DOHH2 (cell line): ENCODE data around the gene EDC4.

Experiments used
- H3F3A ChIP-seq: fragments of 200-600 bp; sonication (generic), shearing (Covaris generic); 2 replicates; pipeline ENCODE4 v1.6.0; 2016; ENCODE audit warnings: antibody characterized with exemption, mild to moderate bottlenecking; ENCODE audit not compliant: control insufficient read depth, insufficient read depth
- H3K27ac ChIP-seq: fragments of 200-600 bp; sonication (generic); 2 replicates; pipeline ENCODE4 v1.5.1; 2014; ENCODE audit warnings: low read depth, mild to moderate bottlenecking, low read length, moderate library complexity
- H3K27me3 ChIP-seq: fragments of 200-600 bp; sonication (generic); 2 replicates; pipeline ENCODE4 v1.6.1; 2014; ENCODE audit warnings: mild to moderate bottlenecking, low read length, mixed read lengths; ENCODE audit not compliant: control insufficient read depth
- H3K36me3 ChIP-seq: fragments of 200-600 bp; sonication (generic); 2 replicates; pipeline ENCODE4 v1.6.1; 2014; ENCODE audit warnings: mild to moderate bottlenecking, low read length, moderate library complexity, mixed read lengths; ENCODE audit not compliant: control insufficient read depth
- H3K4me1 ChIP-seq: fragments of 200-600 bp; sonication (generic); 2 replicates; pipeline ENCODE4 v1.6.1; 2014; ENCODE audit warnings: mild to moderate bottlenecking, low read length, mixed read lengths; ENCODE audit not compliant: control insufficient read depth
- H3K4me2 ChIP-seq: fragments of 200-600 bp; sonication (generic); 2 replicates; pipeline ENCODE4 v1.6.0; 2014; ENCODE audit warnings: mild to moderate bottlenecking, low read length, moderate library complexity
- H3K4me3 ChIP-seq: fragments of 200-600 bp; sonication (generic); 2 replicates; pipeline ENCODE4 v1.5.1; 2014; ENCODE audit warnings: mild to moderate bottlenecking, low read length, mixed read lengths
- H3K79me2 ChIP-seq: fragments of 200-600 bp; sonication (generic); 2 replicates; pipeline ENCODE4 v1.6.1; 2014; ENCODE audit warnings: mild to moderate bottlenecking, low read length, mixed read lengths; ENCODE audit not compliant: control insufficient read depth
- H3K9me2 ChIP-seq: fragments of 200-600 bp; sonication (generic); replicated peaks from 2 replicates; pipeline ENCODE4 v1.6.1; 2014; ENCODE audit warnings: mild to moderate bottlenecking, low read length, mixed read lengths; ENCODE audit not compliant: control insufficient read depth
- H3K9me3 ChIP-seq: fragments of 200-600 bp; sonication (generic); 2 replicates; pipeline ENCODE4 v1.6.1; 2014; ENCODE audit warnings: antibody characterized with exemption, low read length, mixed read lengths; ENCODE audit not compliant: control insufficient read depth, insufficient read depth
- H4K20me1 ChIP-seq: fragments of 200-600 bp; sonication (generic); 2 replicates; pipeline ENCODE4 v1.6.0; 2014; ENCODE audit warnings: low read depth, mild to moderate bottlenecking, antibody characterized with exemption, low read length, moderate library complexity; ENCODE audit not compliant: control insufficient read depth, insufficient read depth
- EZH2phosphoT487 ChIP-seq: fragments of 200-600 bp; sonication (generic); IDR thresholded peaks from 2 replicates; pipeline ENCODE4 v1.6.1; 2017; ENCODE audit warnings: borderline replicate concordance, mild to moderate bottlenecking, antibody characterized with exemption, low read length, moderate library complexity, mixed read lengths
- TF ChIP-seq, protein P1 (sequence below): fragments of 200-600 bp; sonication (generic); IDR thresholded peaks from one replicate; pipeline ENCODE4 v1.5.1; 2014; ENCODE audit warnings: antibody characterized with exemption, mild to moderate bottlenecking, low read depth, low read length; ENCODE audit not compliant: poor library complexity, severe bottlenecking

The EDC4 gene

GRCh38 chr16:67842509-67843342, 30.1 kb upstream of the EDC4 start:
- Histone ChIP-seq H3K4me3 (peak overlapping the region; percentile 95), H3K27ac (peak overlapping the region; percentile 81), H3F3A (peaks cover 7% of the 10 kb centered on the region; the same call in 1 of the 2 replicates), H3K4me2 (peak overlapping the region; percentile 78), H3K9me2 (no peaks in the 10 kb centered on the region), H3K79me2 (peaks cover 48% of the 10 kb centered on the region), H3K27me3 (no peaks in the 10 kb centered on the region), H3K36me3 (peaks cover 15% of the 10 kb centered on the region), H3K4me1 (peaks cover 37% of the 10 kb centered on the region), H4K20me1 (peaks cover 7% of the 10 kb centered on the region), H3K9me3 (no peaks in the 10 kb centered on the region)
- no peak for TF ChIP-seq EZH2phosphoT487
- TF ChIP-seq, protein P1, sequence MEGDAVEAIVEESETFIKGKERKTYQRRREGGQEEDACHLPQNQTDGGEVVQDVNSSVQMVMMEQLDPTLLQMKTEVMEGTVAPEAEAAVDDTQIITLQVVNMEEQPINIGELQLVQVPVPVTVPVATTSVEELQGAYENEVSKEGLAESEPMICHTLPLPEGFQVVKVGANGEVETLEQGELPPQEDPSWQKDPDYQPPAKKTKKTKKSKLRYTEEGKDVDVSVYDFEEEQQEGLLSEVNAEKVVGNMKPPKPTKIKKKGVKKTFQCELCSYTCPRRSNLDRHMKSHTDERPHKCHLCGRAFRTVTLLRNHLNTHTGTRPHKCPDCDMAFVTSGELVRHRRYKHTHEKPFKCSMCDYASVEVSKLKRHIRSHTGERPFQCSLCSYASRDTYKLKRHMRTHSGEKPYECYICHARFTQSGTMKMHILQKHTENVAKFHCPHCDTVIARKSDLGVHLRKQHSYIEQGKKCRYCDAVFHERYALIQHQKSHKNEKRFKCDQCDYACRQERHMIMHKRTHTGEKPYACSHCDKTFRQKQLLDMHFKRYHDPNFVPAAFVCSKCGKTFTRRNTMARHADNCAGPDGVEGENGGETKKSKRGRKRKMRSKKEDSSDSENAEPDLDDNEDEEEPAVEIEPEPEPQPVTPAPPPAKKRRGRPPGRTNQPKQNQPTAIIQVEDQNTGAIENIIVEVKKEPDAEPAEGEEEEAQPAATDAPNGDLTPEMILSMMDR = peak; percentile 54

DNA sequence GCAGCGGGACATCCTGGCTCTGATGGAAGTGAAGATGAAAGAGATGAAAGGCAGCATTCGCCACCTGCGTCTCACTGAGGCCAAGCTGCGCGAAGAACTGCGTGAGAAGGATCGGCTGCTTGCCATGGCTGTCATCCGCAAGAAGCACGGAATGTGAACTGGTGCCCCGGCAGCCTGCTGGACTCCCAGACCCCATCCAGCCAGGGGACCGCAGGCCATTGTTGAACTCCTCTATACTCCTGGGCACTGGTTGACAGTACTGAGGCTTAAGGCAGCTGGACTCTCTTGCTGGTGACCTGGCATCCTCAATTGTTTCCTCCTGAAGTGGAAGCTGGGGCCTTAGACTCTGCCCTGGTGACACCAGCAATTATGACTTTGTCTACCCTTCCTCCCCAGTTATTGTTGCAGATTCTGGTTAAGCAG, 29.5 kb upstream of the EDC4 start:
- peaks cover 43% of the 10 kb centered on the region for H3K4me1 ChIP-seq
- H3K27ac ChIP-seq = peak overlapping the region; percentile 81; the same call in 1 of the 2 replicates
- H3F3A ChIP-seq = peaks cover 7% of the 10 kb centered on the region; the same call in 1 of the 2 replicates
- no peaks in the 10 kb centered on the region for H3K27me3 ChIP-seq
- H3K36me3 ChIP-seq = peaks cover 15% of the 10 kb centered on the region
- H3K9me3 ChIP-seq = no peaks in the 10 kb centered on the region
- H3K4me2 ChIP-seq = peak overlapping the region; percentile 78
- H4K20me1 ChIP-seq = peaks cover 7% of the 10 kb centered on the region
- H3K9me2 ChIP-seq = no peaks in the 10 kb centered on the region
- H3K79me2 ChIP-seq = peaks cover 54% of the 10 kb centered on the region
- H3K4me3 ChIP-seq = peak overlapping the region; percentile 95
- TF ChIP-seq EZH2phosphoT487 = no peak
- TF ChIP-seq, protein P1 = no peak

DNA sequence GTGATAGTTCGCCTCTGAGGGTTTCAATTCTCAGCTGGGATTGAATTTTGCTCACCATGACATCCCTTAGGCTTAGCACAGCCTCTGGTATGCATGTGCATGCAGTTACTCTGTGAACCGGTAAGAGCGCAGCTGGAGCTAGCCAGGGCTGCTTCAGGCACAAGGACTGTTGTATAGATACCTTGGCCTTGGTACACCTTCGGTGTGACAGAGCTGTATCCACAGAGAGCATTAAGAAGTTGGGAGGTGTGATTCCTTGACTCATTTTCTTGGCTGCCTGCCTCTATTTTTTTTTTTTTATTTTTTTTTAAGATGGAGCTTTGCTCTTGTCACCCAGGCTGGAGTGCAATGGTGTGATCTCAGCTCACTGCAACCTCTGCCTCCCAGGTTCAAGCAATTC, 28.4 kb upstream of the EDC4 start:
- H3K27me3 ChIP-seq = no peaks in the 10 kb centered on the region
- H3K9me3 ChIP-seq = no peaks in the 10 kb centered on the region
- H4K20me1 ChIP-seq = peaks cover 7% of the 10 kb centered on the region
- TF ChIP-seq, protein P1 = no peak
- TF ChIP-seq EZH2phosphoT487 = no peak
- peak overlapping the region; percentile 95 for H3K4me3 ChIP-seq
- H3K9me2 ChIP-seq = no peaks in the 10 kb centered on the region
- peaks cover 49% of the 10 kb centered on the region for H3K4me1 ChIP-seq
- H3K79me2 ChIP-seq = peaks cover 65% of the 10 kb centered on the region
- H3K4me2 ChIP-seq = peak overlapping the region; percentile 78
- H3K27ac ChIP-seq = no peak overlapping the region
- H3K36me3 ChIP-seq = peaks cover 22% of the 10 kb centered on the region
- peaks cover 7% of the 10 kb centered on the region; the same call in 1 of the 2 replicates for H3F3A ChIP-seq
